GM18511 (cell line): ENCODE results near the gene CCDC150.
"Not testable (repeated sequence)": the region's sequence is repeated elsewhere in the genome, so short reads cannot be mapped to it uniquely, and the experiment has no call there.

Experiments used
- ATAC-seq: cut with Tn5 transposase; IDR thresholded peaks from one replicate; pipeline ENCODE4 v1.9.1; 2021; ENCODE audit warnings: mild to moderate bottlenecking, moderate library complexity; ENCODE audit not compliant: unreplicated experiment

Gene CCDC150

DNA sequence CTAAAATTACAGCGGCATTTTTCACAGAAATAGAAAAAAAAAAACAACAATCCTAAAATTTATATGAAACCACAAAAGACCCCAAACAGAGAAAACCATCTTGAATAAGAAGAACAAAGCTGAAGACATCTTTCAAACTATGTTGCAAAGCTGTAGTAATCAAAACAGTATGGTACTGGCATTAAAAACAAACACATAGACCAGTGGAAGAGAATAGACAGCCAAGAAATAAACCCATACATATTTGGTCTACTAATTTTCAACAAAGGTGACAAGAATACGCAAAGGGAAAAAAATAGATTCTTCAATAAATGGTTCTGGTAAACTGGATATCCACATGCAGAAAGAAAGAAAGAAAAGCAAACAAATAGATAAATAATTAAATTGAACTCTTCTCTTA lies 9.0 kb upstream of the CCDC150 start:
- no peak for ATAC-seq

GRCh38 chr2:196635156-196635555 lies 4.4 kb upstream of the CCDC150 start:
- ATAC-seq = no peak

- ATAC-seq = no peak
Observed at GRCh38 chr2:196638765-196639164, 750 bp upstream of the CCDC150 start.

GRCh38 chr2:196640031-196640548 lies 575 bp downstream of the CCDC150 start:
- ATAC-seq = peak; percentile 11

GRCh38 chr2:196649202-196649601 lies 9.7 kb downstream of the CCDC150 start:
- ATAC-seq = no peak

DNA sequence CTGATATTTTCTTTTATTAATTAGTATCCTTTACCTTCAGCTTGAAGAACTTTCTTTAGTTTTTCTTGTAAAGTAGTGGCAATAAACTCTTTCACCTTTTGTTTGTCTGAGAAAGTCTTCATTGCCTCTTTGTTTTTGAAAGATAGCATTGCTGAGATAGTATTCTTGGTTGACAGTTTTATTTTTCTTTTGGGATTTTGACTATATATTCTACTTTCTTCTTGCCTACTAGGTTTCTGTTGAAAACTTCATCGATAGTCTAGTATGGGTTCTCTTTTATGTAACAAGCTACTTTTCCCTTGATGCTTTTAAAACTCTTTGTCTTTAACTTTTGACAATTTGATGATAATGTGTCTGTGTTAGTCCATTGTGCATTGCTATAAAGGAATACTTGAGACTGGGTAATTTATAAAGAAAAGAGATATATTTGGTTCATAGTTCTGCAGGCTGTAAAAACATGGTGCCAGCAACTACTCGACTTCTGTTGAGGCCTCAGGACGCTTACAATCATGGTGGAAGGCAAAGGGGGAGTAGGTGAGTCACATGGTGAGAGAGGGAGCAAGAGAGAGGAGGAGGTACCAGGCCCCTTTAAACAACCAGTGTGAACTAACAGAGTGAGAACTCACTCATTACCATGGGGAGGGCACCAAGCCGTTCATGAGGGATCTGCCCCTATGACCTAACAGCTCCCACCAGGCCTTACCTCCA lies 12.0 kb downstream of the CCDC150 start:
- ATAC-seq = no peak

DNA sequence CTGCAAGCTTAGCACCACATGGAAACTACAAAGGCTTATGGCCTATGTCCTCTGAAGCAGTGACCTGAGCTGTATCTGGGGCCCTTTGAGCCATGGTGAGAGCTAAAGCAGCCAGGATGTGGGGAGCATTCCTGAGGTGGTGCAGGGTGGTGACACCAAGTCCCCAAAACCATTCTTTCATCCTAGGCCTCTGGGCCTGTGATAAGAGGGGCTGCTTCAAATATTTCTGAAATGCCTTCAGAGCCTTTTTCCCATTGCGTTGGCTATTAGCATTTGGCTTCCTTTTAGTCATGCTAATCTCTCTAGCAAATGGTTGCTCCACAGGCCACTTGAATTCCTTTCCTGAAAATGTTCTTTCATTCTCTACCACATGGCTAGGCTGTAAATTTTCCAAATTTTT lies 13.4 kb downstream of the CCDC150 start:
- ATAC-seq = no peak

GRCh38 chr2:196653843-196654242 lies 14.3 kb downstream of the CCDC150 start:
- ATAC-seq = no peak

GRCh38 chr2:196655761-196656160 lies 16.2 kb downstream of the CCDC150 start:
- no peak for ATAC-seq

DNA sequence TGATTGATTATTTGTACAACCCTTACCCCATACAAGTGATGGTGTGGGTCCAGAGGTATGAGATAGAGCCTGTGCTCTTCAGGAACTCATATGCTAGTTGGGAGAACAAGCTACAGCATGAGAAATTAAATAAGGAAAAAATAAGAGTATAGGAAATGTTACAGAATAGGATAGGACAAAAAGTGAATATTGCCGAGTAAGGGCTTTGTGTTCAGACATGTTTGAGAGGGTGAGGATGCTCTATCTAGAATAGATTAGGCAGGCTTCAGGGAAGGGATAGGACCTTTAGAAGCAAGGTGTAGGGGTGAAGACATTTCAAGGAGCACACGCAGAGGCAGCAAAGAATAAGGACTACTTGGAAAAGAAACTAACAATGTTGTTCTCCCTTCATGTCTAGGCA lies 17.8 kb downstream of the CCDC150 start:
- ATAC-seq = no peak

DNA sequence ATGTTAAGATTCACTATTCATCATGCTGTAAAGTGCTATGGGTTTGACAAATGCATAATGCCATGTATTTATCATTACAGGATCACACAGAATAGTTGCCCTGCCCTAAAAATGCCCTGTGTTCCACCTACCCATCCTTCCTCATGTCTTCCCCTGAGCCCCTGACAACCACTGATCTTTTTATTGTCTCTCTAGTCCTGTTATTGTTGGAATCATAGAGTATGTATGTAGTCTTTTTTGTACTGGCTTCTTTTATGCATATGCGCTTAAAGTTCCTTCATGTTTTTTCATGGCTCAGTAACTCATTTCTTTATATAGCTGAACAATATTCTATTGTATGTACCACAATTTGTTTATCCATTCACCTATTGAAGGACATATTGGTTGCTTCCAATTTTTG lies 20.3 kb downstream of the CCDC150 start:
- ATAC-seq = no peak

DNA sequence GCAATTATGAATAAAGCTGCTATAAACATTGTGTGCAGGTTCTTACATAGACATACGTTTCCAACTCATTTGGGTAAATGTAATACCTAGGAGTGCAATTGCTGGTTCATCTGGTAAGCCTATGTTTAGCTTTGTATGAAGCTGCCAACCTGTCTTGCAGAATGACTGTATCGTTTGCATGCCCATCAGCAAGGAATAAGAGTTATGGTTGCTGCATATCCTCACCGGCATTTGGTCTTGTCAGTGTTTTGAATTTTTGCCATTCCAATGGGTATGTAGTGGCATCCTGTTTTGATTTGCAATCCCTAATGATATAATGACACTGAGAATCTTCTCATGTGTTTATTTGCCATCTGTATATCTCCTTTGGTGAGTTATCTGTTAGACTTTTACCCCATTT lies 20.7 kb downstream of the CCDC150 start:
- ATAC-seq = no peak

DNA sequence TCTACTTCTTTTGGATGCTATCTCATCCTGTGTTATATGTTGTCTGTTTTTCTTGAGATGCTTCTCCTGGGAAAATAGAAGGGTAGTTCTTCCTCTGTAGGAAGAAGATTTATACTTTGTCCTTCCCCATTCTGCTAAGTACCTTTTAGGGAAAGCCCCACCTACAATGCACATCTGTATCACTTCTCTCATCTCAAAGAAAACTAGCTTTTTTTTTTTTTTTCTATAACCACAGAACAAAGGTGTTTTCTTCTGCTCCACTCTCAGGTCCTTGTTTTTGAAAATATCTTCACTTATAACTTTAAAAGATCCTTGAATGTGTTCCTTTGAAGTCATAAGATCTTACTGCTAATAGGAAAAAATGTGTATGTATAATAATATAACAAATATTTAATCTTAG lies 30.8 kb downstream of the CCDC150 start:
- no peak for ATAC-seq

DNA sequence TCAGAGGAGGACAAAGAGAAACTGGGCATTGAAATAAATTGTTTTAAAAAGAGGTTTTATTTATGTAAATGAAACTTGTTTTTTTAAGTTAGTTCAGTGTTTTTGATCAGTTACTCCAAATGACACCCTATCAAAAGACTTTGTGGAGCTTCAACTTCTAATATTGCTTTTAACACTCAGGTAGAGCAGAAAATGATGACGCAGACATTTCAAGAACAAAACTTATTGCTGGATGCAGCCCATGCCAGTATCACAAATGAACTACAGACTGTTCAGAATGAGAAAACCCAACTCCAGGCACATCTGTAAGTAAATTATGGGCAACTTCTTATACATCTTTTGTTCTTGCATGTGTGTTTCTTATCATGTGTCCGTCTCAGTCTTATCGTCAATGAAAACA lies 36.4 kb downstream of the CCDC150 start:
- ATAC-seq = no peak

DNA sequence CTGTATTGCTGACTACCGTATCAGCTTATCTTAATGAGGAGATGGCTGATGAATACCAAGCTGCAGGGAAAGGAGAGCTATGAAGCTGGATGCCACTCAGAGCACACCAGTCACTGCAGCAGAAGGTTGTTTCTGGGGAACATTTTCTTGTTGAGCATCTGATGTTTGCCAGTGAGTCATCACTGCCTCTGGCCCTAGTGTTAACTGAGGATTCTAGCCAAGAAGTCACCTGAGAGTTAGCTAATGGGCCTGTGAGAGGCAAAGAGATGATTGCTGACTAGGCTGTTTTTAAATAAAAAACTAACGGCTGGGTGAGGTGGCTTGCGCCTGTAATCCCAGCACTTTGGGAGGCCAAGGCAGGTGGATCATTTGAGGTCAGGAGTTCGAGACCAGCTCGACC lies 37.9 kb downstream of the CCDC150 start:
- ATAC-seq = no peak

- ATAC-seq = no peak
Observed at GRCh38 chr2:196679368-196679767, 39.9 kb downstream of the CCDC150 start.

GRCh38 chr2:196681510-196681909 lies 42.0 kb downstream of the CCDC150 start:
- no peak for ATAC-seq

GRCh38 chr2:196685792-196686191 lies 46.3 kb downstream of the CCDC150 start:
- ATAC-seq = no peak

DNA sequence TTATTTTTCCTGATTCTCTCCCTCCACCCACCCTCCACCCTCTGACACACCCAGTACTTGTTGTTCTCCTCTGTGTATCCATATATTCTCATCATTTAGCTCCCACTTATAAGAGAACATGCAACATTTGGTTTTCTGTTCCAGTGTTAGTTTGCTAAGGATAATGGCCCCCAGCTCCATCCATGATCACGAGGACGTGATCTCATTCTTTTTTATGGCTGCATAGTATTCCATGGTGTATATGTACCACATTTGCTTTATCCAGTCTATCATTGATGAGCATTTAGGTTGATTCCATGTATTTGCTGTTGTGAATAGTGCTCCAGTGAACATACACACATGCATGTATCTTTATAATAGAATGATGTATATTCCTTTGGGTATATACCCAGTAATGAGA lies 47.2 kb downstream of the CCDC150 start:
- not testable (repeated sequence) for ATAC-seq

DNA sequence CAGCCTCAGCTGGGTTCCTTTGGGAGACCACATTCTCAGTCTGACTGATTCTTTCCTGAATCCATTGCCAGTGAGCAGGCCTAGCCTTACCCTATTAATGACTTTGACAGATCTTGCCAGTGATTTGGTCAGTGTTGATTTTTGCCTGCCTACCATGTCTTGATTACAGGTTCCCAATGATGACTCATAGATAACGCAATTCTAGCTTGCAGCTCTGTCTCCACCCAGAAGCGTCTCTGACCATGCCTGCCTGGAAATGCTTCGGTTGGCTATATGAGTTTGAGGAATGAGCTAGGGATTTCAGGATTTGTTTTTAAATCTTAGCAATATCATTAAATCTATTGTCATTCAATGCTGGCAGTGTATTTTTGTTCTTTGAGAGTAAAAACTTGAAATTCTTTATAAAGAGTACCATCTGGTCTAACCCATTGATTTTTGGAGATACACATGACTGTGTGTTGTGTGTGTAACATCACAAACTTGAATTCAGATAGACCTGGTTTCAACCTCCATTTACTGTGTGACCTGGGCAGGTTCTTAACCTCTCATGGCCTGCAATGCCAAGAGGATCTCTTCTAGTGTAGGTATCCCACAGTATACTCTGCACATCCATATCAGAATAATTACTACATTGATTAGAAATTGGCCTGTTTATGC lies 57.0 kb downstream of the CCDC150 start:
- no peak for ATAC-seq

DNA sequence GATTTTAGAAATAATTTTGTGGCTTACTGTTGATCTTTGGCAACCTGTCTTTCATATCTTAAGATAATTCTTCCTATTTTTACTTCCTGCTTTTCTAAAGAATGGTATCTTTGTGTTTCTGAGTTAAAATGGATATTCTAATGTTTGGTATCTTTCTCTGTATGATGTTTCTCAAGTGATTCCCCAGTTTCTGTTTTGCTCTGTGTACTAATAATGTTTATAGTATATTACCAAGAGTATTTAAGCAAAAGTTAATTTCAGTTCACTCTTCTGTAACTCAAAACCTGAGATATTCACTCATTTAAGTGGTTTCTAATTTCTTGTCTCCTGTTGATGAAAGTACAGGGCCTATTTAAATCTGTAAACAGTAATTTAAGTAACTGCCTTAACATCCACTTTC lies 58.3 kb downstream of the CCDC150 start:
- no peak for ATAC-seq

DNA sequence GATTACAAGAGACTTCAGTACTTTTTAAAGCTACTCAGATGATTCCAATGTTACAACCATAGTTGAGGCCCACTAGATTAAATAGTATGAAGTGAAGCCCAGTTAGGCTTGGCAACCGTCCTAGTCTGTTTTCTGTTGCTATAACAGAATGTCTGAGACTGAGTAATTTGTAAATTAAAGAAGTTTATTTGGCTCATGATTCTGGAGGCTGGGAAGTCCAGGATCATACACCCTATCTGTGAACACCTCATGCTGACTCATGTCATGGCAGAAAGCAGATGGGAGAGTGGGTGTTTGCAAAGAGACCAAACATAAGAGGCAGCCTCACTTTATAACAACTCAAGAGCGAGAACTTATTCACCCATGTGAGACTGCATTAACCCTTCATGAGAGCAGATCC lies 63.1 kb downstream of the CCDC150 start:
- no peak for ATAC-seq

DNA sequence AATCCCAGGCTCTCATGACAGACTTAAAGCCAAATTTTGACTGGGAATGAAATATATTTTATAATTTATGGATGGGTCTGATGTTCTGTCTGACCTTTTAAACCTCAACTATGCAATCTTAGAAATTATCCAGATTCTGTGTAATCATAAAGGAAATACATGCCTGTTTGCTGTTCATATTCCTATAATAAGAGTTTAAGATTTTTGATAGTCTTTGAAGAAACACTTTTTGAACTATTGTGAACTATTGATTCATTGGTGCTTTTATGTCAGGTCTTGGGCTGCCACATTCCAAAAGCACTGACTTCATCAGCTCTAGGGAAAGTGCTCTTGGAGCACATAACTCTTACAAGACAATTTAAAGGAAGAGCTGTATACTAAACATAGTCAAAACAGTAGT lies 64.2 kb downstream of the CCDC150 start:
- ATAC-seq = no peak
